UCSD-AML1 (cell line): ENCODE measurements around the gene RBM6.

Experiments
- DNase-seq: peaks from one replicate; lab custom pipeline; 2025; ENCODE audit not compliant: unreplicated experiment; lab: John Stamatoyannopoulos, UW

Gene RBM6

DNA sequence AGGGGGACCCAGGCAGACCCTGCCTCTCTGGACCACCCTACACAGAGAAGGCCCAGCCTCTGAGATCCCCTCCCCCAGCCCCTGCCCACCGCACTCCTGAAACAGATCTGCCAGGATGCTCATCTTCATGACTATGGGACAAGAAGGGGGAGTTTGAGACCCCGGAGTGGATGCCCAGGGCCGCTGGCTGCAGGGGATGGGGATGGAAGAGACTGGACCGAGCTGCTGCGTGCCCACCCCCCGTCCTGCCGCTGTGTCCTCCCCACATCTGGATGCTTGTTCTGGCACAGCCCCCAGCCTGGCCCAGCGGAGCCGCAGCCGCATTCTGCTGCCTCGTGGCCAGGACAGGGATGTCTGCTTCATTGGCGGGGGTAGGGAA lies 184.8 kb downstream of the RBM6 start:
- DNase-seq = no peak

DNA sequence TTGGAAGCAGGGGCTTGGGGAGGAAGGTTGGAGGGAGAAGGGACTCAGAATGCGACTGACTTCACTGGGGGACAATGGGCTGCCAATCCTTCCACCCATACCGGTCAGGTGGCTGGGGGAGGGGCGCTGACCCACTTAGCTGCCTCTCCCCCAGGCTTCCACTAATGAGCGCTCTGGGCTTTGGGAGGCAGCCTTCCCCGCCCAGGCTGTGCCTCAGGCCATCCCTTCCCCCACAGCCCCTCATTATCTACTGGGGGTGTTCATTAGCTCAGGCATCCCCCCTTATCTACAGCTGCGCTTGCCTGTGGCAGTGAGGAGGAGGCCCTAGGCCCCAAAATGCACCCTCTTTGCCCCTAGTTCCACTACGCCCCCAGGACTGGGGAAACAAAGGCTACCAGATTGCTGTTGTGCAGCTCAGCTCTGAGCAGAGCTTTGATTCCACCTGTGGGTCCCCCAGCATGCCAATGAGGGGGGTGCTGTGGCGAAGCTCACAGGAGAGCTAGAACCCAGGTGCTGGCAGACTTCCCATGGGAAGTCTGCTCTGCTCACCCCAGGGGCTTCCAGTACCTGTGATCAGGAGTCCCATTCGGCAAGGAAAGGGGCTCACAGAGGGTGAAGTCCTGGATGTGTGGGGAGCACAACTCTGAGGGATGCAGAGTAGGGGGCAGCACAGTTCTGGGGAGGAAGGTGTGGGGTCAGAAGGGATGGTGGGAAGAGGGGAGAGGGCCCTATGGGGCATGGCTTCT lies 185.8 kb downstream of the RBM6 start:
- no peak for DNase-seq

DNA sequence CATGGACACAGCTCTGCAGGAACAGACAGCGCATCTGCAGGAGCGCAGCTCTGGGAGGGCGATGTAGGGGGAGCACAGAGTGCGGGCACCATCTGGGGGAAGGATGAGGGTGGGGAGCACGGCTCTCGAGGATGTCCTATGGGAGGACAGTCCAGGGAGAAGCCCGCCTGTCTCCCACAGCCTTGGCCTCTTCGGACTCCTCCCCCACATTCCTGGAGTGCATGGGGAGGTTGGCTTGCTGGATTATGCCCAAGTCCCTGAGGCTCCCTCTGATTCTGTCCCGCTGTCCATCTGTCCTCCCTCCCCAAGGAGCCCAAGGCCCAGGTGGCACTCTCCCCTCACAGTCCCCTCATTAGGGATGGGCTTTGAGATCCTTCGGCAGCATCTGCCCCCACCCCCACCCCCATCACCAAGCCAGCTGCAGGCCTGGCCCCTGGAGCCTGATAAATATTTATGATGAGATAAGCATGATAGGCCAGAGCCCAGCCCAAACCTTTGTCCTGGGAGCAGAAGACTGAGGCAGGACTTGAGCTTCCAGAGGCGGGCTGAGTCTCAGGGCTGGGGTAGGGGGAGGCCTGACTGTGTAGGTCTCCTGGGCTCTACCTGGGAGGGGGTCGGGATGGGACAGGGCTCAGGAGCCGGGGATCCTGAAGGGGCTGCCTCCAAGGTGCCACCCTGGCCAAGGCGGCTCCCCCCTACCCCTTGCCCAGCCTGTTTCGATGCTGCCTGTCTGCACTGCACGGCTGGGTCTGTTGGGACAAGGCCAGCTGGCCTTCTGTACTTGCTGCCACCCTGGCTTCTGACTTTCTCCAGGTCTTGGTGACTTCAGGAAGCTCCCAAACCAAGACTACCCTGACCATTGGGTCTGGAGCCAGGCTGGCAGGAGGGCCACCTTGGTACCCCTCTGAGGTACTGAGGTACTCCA lies 186.6 kb downstream of the RBM6 start:
- no peak for DNase-seq
